Right hindlimb (tissue), 1 donor: ENCODE results near the gene UMPS.

Experiments
- DNase-seq: peaks from one replicate; pipeline ENCODE4 v3.0.0-alpha.2; 2018

The UMPS gene

DNA sequence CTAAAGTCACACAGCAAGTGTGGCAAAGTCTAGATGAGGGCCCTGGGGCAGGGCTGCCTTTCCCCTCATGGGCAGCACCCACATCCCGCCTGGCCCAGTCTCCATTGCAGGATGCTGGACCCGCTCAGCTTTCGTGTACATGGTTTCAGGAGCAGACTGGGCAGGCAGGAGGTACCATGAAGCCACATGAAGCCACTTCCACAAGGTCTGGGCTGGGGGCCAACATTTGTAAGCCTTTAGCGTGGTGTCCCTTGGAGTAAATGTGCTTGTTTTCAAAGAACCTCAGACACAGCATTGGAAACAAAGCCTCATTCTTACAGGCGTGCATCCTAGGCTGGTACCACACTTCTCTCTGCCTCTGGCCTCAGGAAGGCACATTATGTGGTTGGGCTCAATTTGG is 34.5 kb downstream of the UMPS start:
- DNase-seq: no peak

DNA sequence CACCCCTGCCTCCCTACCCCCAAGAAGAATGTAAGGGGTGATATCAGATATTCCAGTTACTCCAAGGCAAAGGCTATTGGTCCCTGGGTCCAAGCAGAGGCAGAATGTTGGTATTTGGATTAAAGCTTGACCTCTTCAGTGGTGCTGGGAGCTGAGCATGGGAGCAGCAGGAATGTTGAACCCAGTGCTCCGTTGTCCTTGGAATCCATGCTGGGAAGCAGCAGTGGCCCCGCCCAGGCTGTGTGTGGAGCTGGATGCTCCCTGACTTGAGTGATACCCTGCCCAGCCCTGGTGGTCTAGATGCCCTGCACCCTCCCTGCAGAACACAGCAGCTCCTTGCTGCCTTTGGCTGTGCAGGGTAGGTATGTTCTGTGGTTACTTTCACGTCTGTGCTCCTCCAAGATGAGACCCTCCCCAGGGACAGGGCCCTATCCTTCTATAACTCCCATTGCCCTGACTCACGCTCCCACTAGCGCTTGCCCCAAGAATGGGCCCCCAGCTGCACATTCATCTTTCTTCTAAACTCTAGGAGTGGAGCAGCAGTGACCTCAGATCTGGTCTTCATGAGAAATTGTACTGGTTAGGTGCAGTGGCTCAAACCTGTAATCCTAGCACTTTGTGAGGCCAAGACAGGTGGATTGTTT is 35.1 kb downstream of the UMPS start:
- DNase-seq: no peak

DNA sequence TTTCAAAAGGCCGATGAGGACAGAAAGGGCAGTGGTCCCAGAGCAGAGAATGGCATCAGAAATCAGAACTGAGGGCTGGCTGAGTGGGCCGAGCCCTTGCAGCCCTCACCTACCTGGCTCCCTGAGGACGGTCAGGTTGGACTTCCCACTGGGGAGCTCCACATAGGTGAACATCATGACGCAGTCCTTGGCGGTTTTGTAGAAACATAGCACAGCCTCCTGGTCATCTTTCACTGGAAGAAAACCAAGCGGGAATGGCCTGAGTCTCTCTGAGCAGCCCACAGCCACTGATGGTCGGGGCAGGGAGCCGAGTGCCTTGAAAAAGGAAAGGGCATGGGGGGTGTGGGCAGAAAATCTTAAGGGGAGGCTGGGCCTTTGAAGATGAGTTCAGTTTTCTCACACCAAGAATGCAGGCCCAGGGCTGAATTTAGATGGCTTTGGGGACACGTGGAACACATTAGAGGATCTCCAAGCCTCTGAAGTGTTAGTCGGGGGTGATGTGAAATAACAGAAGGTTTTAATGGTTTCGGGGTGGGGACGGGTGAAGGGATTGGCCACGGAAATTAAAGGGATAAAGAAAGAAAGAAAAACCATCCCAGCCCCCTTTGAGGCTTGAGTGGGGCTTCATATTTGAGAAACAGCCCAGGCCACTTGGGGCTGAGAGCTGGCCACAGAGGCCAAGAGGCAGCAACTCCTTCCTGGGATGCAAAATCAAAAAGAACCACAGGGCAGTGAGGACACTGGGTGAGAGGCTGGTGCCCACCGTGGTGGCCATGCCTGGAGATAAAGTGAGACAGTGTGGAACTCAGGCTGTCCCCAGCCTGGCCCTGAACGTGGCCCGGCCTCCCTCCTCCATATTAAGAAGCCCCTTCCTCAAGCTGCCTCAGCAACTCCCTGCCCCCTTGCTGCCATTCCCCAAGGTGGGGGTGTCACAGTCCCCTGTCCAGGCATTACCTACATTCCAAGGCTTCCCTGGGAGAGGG is 36.2 kb downstream of the UMPS start:
- DNase-seq: no peak

DNA sequence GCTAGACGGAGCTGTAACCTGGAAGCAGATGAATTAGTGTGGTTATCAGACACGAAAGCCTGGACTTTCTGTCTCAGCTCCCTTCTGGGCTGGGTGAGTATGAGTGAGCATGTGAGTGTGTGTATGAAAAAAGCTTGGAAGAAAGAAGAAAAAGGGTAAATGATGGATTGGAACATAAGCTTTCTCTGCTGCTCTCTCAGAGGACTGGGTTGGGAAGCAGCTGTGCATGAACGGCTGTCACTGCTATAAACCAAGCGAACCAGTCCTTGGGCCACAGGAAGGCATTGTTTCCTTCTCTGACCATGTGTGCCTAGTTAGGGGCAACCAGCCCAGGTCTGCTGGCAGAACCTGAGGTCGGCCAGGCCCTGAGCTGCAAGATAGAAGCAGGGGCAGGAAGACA is 37.0 kb downstream of the UMPS start:
- peak; percentile 62 for DNase-seq

DNA sequence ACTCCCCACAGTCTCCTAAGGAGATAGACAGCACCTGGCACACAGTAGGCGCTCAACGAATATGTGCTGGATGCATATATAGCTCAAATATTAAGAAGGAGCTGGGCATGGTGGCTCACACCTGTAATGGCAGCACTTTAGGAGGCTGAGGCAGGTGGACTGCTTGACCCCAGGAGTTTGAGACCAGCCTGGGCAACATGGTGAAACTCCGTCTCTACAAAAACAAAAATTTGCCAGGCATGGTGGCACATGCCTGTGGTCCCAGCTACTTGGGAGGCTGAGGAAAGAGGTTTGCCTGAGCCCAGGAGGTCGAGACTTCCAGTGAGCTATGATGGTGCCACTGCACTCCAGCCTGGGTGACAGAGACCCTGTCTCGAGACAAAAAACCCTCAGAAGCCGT is 37.4 kb downstream of the UMPS start:
- no peak for DNase-seq

DNA sequence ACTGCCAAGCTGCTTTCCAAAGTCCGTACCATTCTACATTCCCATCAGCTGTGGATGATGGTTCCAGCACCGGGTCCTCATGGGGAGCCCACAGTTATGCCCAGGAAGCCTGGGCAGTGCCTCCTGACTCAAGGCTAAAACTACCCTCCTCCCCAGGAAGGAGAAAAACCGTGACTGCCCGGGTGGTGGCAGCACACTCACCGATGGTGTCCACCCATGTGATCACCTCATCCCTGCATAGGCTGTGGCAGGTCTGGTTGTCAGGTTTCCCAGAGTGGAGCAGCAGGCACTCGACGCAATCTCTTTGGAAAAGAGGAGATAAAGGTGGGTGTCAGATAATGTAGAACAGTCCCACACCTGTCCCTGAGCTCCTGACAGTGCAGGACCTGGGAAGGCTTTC is 38.6 kb downstream of the UMPS start:
- DNase-seq: no peak

DNA sequence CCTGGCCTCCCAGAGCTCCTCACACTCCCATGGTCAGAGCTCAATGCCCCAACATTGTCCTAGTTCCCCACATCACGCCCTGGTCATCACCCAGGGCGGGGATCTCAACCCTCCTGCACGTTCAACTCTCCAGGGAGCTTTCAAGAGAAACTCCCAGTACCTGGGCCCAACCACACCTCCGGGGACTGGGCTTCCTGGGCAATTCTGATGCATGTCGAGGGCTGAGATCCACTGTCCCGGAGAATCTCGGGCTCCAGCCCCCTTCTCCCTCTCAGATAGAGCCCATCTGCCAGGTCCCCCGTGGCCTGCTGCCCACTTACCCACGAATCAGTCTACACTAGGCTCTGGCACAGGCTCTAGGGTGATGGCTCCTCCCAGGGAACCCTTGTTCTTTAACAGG is 39.2 kb downstream of the UMPS start:
- no peak for DNase-seq

DNA sequence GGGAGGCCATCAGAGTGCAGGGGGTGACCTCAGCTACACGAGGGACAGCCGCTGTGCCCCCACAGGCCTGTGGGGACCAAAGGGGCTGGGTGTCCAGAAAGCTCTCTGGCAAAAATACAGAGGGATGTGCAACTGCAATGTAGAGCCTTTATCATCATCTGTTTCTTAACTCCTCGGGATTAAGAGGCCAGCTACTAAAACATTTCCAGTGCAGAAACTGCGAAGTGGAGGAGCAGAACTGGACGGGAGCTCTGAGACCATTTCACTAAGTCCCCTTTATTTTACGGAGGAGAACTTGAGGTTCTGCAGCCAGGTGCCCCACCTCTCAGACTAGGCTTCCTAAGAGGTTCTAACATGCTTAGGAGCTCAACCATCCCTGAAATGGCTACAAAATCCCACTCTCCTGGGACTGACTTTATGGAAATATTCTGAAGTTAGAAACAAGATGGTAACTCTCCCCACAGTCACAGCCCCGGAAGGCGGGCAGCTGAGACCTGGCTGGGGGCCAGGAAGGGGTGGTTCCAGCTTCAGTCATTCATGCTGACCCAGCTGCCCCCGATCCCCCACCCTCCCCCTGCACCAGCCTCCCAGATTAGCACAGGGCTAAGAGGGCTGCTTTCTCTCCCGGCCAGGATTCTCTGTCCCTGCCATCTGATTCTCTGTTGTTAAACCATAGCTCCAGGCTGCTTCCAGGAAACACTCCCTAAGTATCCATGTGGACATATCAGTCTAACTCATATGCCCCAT is 40.3 kb downstream of the UMPS start:
- DNase-seq: peak; percentile 85

DNA sequence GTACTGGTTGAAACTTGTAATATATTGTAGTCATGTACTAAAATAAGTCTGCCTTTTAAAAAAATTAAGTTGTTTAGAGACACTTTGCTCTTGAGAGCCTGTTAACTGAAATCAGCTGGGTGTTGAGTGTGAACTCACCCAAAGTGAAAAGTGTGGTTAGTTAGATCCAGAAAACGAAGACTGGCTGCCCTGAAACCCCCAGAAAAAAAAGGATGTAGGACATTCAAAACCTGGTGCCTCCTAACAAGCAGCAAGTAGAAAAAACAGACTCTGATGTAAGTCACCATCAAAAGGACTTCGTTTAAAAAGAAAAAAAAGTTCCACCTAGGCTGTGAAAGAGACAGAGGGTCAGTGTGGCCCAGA is 40.8 kb downstream of the UMPS start:
- DNase-seq: no peak

DNA sequence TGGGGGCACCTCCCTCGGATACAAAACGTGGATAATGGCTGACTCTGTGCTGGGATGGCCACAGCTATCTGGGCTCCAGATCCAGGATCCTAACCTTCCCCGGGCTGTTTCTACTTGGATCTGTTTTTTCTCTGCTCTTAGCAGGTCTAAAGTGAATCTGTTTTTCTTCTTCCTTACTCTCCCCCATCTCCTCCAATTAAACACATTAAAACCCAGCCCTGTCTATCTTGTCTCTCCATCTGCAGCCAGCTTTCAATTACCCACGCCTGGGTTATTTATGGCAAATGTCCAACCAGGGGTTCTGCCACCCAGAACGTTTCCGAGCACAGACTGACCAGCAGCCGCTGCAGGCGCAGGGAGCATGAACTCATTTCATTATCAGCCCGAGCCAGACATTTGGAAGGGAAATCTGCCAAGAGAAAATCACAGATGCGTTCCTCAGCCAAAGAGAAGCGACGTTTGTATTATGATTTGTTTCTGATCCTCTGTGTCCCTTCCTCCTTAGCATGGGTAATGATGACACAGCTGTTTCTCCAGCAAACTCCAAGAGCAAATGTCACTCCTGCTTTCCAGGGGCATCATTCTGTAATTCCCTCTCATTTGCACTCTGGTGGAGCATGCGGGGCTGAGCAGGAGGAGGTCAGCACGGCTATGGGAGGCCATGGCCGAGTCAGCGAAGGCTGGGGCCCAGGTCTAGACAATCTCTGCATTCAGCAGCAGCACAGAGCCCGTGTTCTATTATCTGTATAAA is 42.0 kb downstream of the UMPS start:
- peak; percentile 77 for DNase-seq

DNA sequence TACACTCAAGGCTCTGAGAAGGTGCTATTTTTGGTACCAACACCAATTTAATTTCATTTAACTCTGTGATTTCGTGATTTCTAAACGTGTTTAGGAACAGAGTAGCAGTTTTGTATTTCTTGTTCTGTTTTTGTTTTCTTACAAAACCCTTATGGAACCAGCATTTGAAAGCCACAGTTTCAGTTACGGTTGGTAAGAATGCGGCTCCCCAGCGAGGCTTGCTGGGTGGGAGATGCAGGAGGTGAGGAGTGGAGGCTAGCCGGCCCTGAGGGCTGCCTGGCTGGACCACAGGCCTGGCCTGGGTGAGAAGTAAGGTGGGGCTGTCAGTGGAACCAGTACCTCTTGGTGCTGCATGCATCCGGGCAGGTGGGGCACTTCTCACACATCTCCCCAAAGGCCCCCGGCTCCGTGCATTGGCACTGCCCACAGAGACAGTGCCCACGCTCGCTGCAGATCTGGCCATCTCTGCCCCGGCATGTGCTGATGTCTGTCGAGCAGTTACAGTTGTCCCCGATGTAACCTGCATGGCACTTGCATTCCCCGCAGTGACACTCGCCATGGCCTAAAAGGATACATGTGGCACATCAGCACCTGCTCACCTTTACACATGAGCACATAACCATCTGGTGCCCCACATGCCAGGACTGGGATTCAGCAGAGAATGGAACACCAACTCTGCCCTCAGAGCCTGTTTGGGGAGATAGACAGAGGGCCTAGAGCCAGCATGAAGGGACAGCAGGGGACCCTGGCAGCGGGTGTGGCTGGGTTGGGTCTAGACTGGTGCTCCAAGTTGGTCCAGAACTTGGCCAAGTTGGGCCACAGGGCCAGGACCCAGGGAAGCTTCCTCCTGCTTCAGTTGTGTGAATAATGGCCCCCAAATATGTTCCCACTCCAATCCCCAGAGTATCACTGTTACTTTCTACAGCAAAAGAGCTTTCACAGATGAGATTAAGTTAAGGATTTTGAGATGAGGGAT is 43.4 kb downstream of the UMPS start:
- peak; percentile 17 for DNase-seq

DNA sequence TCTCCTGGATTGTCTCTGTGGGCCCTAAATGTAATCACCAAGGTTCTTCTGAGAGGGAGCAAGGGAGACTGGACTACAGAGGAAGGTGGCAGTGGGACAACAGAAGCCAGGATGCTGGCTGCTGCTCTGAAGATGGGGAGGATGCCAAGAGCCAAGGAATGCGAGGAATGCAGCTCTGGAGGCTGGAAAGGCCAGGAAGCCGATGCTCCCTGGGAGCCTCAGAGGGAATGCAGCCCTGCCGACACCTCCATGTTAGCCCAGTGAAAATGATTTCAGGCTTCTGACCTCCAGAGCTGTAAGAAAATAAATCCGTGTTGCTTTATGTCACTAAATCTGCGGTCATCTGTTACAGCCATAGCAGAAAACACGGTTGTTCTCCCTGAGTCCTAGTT is 44.1 kb downstream of the UMPS start:
- peak; percentile 66 for DNase-seq

DNA sequence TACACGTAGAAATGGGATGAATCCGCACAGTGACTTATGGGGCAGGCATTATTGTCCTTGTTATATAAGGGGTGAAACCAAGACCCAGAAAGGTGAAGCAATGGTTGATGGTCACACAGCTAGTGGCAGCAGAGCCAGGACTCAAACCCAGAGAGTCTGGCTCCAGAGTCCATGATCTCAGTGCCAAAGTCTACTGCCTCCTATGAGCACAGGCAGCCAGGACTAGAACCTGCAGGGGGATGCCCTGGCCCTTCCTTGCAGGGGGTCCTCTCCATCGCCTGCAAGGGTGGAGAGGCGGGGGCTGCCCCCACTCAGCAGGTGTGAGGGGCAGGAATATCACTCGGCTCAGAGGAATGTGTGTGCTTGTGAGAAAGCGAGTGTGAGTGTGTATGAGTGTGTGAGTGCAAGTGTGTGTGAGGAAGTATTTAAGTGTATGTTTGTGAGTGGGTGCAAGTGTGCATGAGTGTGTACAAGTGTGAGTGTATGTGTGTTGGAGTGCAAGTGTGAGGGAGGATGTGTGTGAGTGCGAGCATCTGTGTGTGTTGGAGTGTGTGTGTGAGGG is 44.7 kb downstream of the UMPS start:
- DNase-seq: no peak

DNA sequence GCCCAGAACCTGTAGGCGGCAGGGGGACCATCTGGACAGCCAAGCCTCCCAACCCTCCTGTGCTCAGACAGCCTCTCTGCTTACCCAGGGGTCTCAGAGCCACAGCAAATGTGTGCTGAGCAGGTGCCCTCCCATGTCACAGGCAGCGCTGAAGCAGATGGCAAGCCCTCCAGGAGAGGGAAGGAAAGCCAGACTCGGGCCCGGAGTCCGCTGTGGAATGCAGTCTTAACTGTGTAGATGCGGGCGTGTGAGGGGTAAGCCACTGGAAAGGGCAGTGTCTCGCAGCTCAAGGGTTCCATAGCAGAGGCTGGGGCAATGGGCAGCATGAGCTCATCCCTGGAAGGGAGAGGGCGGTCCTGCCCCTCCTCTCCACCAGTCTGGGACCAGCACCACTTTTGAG is 45.6 kb downstream of the UMPS start:
- no peak for DNase-seq

DNA sequence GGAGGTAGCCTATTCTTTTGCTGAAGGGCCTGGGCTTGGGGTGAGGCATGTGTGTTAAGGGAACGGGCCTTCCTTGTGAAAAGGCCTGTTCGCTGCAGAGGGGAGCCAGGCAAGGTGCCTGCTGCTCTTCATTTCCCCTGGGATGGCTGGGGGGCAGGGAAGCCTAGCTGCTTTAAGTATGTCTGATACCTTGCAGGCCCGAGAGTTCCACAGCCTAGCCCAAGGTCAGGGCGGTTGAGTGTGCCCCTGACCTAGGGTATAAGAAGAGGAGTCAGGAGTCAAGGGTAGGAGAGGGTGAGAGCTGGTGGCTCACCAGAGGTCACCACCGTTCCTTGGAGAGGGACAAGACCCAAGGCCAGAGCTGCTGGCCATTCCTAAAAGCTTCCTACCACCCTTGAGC is 46.6 kb downstream of the UMPS start:
- DNase-seq: no peak

DNA sequence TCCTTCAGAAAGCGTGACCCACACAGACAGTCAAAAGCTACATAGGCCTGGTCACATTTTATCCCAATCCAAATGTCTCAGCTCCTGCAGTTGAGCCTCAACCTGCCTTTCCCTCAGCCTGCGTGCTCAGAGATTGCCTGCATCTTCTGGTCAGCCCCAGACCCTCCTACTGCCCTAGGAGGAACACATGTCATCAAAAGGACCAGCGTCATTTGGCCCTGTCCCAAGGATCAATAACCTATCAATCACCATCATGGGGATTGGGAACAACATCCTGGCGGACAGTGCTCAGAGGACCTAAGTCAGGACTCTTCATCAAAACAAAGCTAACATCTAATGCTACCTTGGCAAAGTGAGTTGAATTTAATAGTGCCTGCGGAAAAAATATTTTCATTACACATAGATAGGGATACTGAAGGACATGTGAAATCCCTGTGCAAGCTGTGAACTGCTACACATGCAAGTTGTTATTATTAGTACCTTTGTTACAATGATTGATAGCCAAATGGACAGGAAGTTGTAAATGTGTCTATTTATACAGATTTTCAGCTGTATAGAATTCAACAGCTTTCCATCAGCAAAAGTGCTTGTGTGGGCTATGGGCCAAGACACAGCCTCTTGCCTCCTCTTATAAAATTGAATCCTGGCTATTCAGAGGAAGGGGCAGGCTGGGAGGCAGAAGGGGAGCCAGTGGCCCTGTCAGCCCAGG is 47.7 kb downstream of the UMPS start:
- no peak for DNase-seq

DNA sequence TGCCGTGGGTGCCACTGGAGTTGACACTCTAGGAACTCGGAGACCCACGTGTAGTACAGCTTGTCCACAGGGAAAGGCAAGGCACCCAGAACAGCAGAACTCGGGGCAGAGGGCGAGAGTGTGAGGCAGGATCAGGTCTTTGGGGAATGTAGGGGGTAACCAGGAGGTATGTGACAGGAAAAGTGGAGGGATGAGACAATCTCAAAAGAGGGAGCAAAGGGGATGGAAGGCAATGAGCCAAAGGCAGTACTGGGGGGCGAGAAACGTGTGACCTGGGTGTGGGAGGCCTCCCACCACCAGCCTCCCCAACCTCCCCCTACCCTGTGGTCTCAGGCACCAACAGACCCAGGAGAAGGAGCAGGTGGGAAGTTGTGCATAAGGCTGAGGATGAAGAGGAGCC is 48.9 kb downstream of the UMPS start:
- no peak for DNase-seq

DNA sequence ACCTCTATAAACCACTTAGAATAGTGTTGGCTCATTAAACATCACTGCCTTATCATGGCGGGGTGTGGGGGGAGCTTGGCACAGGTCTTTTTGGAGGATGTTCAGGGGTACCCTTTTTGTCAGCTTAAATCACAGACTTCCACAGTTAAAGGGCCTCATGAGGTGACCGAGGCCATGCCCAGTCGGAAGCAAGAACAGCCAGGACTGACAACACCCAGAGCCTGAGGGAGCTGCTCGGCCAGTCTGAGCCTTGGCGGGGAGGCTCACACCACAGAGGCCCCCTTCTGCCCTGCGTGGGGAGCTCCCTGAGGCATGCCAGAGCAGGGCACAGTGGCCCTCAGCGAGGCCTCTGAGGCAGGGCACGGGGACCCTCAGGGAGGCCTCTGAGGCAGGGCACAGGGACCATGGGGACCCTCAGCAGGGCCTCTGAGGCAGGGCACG is 49.5 kb downstream of the UMPS start:
- DNase-seq: no peak

DNA sequence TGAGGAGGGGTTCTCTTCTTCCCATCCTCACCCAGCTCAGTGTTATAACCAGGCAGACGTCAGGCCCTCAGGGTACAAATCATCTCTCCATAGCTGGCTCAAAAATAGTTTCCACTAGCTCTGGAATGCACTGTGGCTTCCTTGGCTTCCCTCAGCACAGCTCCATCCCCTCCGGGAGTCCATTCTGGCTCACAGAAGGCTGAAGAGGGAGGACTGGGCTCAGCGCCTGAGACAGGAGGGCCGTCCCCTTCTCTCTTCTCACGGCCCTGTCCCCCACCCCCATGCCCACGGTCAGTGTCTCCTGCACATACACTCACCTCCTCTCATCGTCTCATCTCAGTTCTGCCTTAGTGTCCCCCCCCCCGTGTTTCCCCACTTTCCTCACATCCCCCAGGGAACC is 50.1 kb downstream of the UMPS start:
- DNase-seq: peak; percentile 93

DNA sequence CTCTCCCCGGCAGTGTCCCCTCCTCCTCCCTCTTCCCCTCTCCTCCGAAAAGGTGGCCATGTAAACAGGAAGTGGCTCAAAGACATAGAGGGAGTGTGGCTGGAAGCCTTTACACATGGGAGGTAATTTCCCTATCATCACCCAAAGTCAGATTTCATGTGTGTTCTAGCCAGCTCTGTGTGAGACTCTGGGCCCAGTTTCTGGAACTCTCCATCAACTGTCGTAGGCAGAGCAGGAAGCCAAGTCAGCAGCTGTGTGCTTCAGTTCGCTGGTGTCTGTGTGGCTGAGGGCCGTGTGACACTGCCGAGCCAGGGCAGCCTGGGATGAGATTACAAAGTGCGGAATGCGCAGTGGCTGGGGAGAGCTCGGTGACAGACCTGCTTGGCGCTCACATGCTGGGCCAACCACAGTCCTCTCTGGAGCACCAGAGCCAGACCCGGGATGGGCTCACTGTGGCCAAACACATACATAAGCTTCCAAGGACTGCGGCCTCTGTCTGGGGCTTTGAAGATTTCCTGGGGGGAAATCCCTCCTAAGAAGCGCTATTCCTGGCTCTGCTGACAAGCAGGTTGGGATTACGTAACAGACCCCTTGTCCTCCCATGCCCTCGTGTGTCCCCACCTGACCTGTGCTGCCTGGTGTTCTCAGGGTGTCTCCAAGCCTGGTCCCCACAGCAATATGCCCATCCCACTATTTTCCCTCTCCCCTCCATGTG is 50.7 kb downstream of the UMPS start:
- peak; percentile 89 for DNase-seq
